Endodermal cell (in vitro differentiated cells): ENCODE data around the gene XKR7. TPM values are rescaled to one million over a fixed set of nuclear protein-coding genes. Genes with fewer than 3 reads are reported as not detected.

Experiments
- DNase-seq: peaks from one replicate; pipeline ENCODE4 v3.0.0-alpha.2; 2017
- H3K27ac ChIP-seq: 2 replicates; pipeline ENCODE4 v1.5.1; 2013; ENCODE audit warnings: mild to moderate bottlenecking, low read depth, low read length, moderate library complexity
- H3K27me3 ChIP-seq: 2 replicates; pipeline ENCODE4 v1.6.1; 2013; ENCODE audit warnings: mild to moderate bottlenecking, low read length, moderate library complexity; ENCODE audit not compliant: insufficient read depth, control insufficient read depth, poor library complexity, severe bottlenecking
- H3K36me3 ChIP-seq: 2 replicates; pipeline ENCODE4 v1.7.0; 2013; ENCODE audit warnings: mild to moderate bottlenecking, low read length, moderate library complexity; ENCODE audit not compliant: control insufficient read depth, insufficient read depth
- H3K4me1 ChIP-seq: one replicate; pipeline ENCODE4 v1.7.0; 2013; ENCODE audit warnings: low read length; ENCODE audit not compliant: control insufficient read depth, insufficient read depth
- H3K4me3 ChIP-seq: 2 replicates; pipeline ENCODE4 v1.5.1; 2013; ENCODE audit warnings: mild to moderate bottlenecking, low read length, moderate library complexity
- H3K9ac ChIP-seq: 2 replicates; pipeline ENCODE4 v1.6.1; 2013; ENCODE audit warnings: mild to moderate bottlenecking, low read length, moderate library complexity; ENCODE audit not compliant: poor library complexity, severe bottlenecking; ENCODE audit errors: extremely low read depth
- H3K9me3 ChIP-seq: 2 replicates; pipeline ENCODE4 v1.6.1; 2013; ENCODE audit warnings: mild to moderate bottlenecking, low read length, moderate library complexity; ENCODE audit not compliant: control insufficient read depth
- H3K27ac Mint-ChIP-seq: 2 replicates; pipeline ENCODE4 v1.8.0; 2020; ENCODE audit warnings: mixed read lengths
- H3K27me3 Mint-ChIP-seq: 2 replicates; pipeline ENCODE4 v1.8.0; 2021; ENCODE audit warnings: mild to moderate bottlenecking, mixed read lengths; ENCODE audit not compliant: insufficient read depth
- H3K36me3 Mint-ChIP-seq: 2 replicates; pipeline ENCODE4 v1.8.0; 2020; ENCODE audit warnings: low read depth, mixed read lengths
- H3K4me1 Mint-ChIP-seq: 2 replicates; pipeline ENCODE4 v1.8.0; 2020; ENCODE audit warnings: mixed read lengths
- H3K4me3 Mint-ChIP-seq: 2 replicates; pipeline ENCODE4 v1.8.0; 2020; ENCODE audit warnings: mild to moderate bottlenecking, moderate library complexity, mixed read lengths
- H3K9me3 Mint-ChIP-seq: 2 replicates; pipeline ENCODE4 v1.8.0; 2020; ENCODE audit warnings: mild to moderate bottlenecking, mixed read lengths
- CTCF ChIP-seq: fragments of 200-600 bp; sonication (generic); conservative IDR thresholded peaks from 2 replicates; pipeline ENCODE4 v1.5.0; 2021; ENCODE audit warnings: antibody characterized with exemption, mild to moderate bottlenecking
- WGBS, 2 experiments: methylation state at CpG; one replicate each; pipeline versions ENCODE4 v1.1.5 to v1.1.7; 2013; ENCODE audit warnings: missing lambda C conversion rate in 2 of 2, mixed read lengths in 1 of 2; ENCODE audit not compliant: insufficient coverage in 1 of 2, insufficient read length in 1 of 2; 5-methylcytosine and 5-hydroxymethylcytosine counted together
- total RNA-seq, 2 donors: library from RNA; stranded (reverse); fragmentation: NEBNext Ultra II Directional in 1 of 2; extraction: Animal tissue kit (Norgen Biotek cat#: 25700) in 1 of 2; gene quantifications; 2 replicates in 1 of 2; 3 replicates in 1 of 2; pipeline ENCODE4 v1.2.1, GENCODE V29; 2021

Gene XKR7
- total RNA-seq, 2 donors from 2014 or later = 2.7 to 3.1 TPM

- H3K27ac Mint-ChIP-seq = no peak overlapping the region
- Histone ChIP-seq H3K9ac (no peak overlapping the region), H3K27me3 (peaks cover 15% of the 10 kb centered on the region), H3K4me1 (no peaks in the 10 kb centered on the region), H3K9me3 (no peaks in the 10 kb centered on the region), H3K36me3 (no peaks in the 10 kb centered on the region), H3K27ac (no peak overlapping the region), H3K4me3 (no peak overlapping the region)
- no peak for TF ChIP-seq CTCF
- peaks cover 34% of the 10 kb centered on the region for H3K27me3 Mint-ChIP-seq
- no peak overlapping the region for H3K4me3 Mint-ChIP-seq
- 70% methylated on average over 4 of the region's 4 CpGs; no CpG with 5 or more reads in 1 of the 2 experiments for WGBS, 2 experiments
- DNase-seq = no peak
- H3K9me3 Mint-ChIP-seq = no peaks in the 10 kb centered on the region
- no peaks in the 10 kb centered on the region for H3K36me3 Mint-ChIP-seq
- peaks cover 3% of the 10 kb centered on the region for H3K4me1 Mint-ChIP-seq
These were observed 70.0 kb downstream of the XKR7 start for GRCh38 chr20:32037929-32038328.

- H3K4me3 Mint-ChIP-seq = no peak overlapping the region
These were observed 72.4 kb downstream of the XKR7 start for GRCh38 chr20:32040142-32040953.

GRCh38 chr20:32045999-32046398 is 78.0 kb downstream of the XKR7 start:
- no peak overlapping the region for H3K4me3 ChIP-seq
- no peak for TF ChIP-seq CTCF
- H3K27ac ChIP-seq = no peak overlapping the region
- Mint-ChIP-seq H3K27ac (no peak overlapping the region), H3K36me3 (no peaks in the 10 kb centered on the region), H3K4me3 (no peak overlapping the region), H3K4me1 (no peaks in the 10 kb centered on the region), H3K9me3 (no peaks in the 10 kb centered on the region), H3K27me3 (peaks cover 62% of the 10 kb centered on the region)
- H3K27me3 ChIP-seq = peaks cover 35% of the 10 kb centered on the region
- no peaks in the 10 kb centered on the region for H3K36me3 ChIP-seq
- H3K4me1 ChIP-seq = no peaks in the 10 kb centered on the region
- H3K9ac ChIP-seq = no peak overlapping the region
- H3K9me3 ChIP-seq = no peaks in the 10 kb centered on the region
- DNase-seq = no peak
- 81 to 94% methylated on average over 3 of the region's 3 CpGs for WGBS, 2 experiments

More at GRCh38 chr20:32040142-32040953, 72.4 kb downstream of the XKR7 start:
- TF ChIP-seq CTCF = no peak
- H3K9ac ChIP-seq = no peak overlapping the region
- 82 to 86% methylated on average over 3 to 10 of the region's 10 CpGs for WGBS, 2 experiments
- no peaks in the 10 kb centered on the region for H3K4me1 ChIP-seq
- no peak overlapping the region for H3K4me3 ChIP-seq
- no peaks in the 10 kb centered on the region for H3K9me3 Mint-ChIP-seq
- H3K36me3 ChIP-seq = no peaks in the 10 kb centered on the region
- peaks cover 13% of the 10 kb centered on the region for H3K27me3 ChIP-seq
- peaks cover 3% of the 10 kb centered on the region for H3K4me1 Mint-ChIP-seq
- DNase-seq = no peak
- no peaks in the 10 kb centered on the region for H3K9me3 ChIP-seq
- no peaks in the 10 kb centered on the region for H3K36me3 Mint-ChIP-seq
- no peak overlapping the region for H3K27ac ChIP-seq
- peaks cover 29% of the 10 kb centered on the region for H3K27me3 Mint-ChIP-seq
- H3K27ac Mint-ChIP-seq = no peak overlapping the region
